T-cell (primary cell): ENCODE data around the gene FAM117B. TPM values are rescaled to one million over a fixed set of nuclear protein-coding genes. Genes with fewer than 3 reads are reported as not detected.

Experiments
- ATAC-seq, 4 experiments: fragments of 200-7000 bp in 3 of 4; fragments of 150-1000 bp in 1 of 4; cut with Tn5 transposase; replicated peaks in 1 of 4; 1 replicate in 3 of 4; 2 replicates in 1 of 4; pipeline ENCODE4 v1.10.0; 2021; ENCODE audit warnings: moderate library complexity in 3 of 4, mild to moderate bottlenecking in 2 of 4, moderate number of reproducible peaks in 1 of 4
- CTCF ChIA-PET, 2 donors: fragments of 300-600 bp; sonication (Branson Sonifier 250); formaldehyde crosslinking; loops; one replicate each; lab custom pipeline; 2022; ENCODE audit warnings: antibody characterized with exemption in 2 of 2; lab: Charles Lee
- POLR2A ChIA-PET, 2 donors: fragments of 300-600 bp; sonication (Branson Sonifier 250); formaldehyde crosslinking; loops; one replicate each; lab custom pipeline; 2022; ENCODE audit warnings: antibody characterized with exemption in 2 of 2; lab: Charles Lee
- DNase-seq, 35 experiments: peaks; one replicate each; pipeline versions ENCODE4 v3.0.0 to v3.0.0-alpha.2; 2013 to 2023
- H3K27ac ChIP-seq: one replicate; pipeline ENCODE4 v1.5.1; 2013; ENCODE audit warnings: low read length
- H3K27me3 ChIP-seq, 2 experiments: replicated peaks in 1 of 2; 1 replicate in 1 of 2; 2 replicates in 1 of 2; pipeline versions ENCODE4 v1.6.1 to v1.7.0; 2013; ENCODE audit warnings: low read length in 1 of 2, mixed read lengths in 1 of 2; ENCODE audit not compliant: control insufficient read depth in 2 of 2, insufficient read depth in 2 of 2; ENCODE audit errors: extremely low read depth in 1 of 2
- H3K36me3 ChIP-seq, 2 donors: 1 replicate in 1 of 2; 2 replicates in 1 of 2; pipeline versions ENCODE4 v1.6.1 to v1.7.0; 2013; ENCODE audit warnings: low read length in 1 of 2; ENCODE audit not compliant: control insufficient read depth in 2 of 2, insufficient read depth in 1 of 2; ENCODE audit errors: extremely low read depth in 1 of 2
- H3K4me1 ChIP-seq, 2 experiments: 1 replicate in 1 of 2; 2 replicates in 1 of 2; pipeline versions ENCODE4 v1.6.1 to v1.7.0; 2013; ENCODE audit warnings: low read length in 2 of 2, mixed read lengths in 1 of 2; ENCODE audit not compliant: insufficient read depth in 2 of 2, control insufficient read depth in 1 of 2; ENCODE audit errors: extremely low read depth in 1 of 2
- H3K4me3 ChIP-seq, 2 donors: 1 replicate in 1 of 2; 2 replicates in 1 of 2; pipeline versions ENCODE4 v1.5.1 to v1.7.0; 2013; ENCODE audit warnings: mild to moderate bottlenecking in 2 of 2, low read length in 1 of 2, moderate library complexity in 1 of 2; ENCODE audit not compliant: control insufficient read depth in 1 of 2; ENCODE audit errors: extremely low read depth in 1 of 2
- H3K9me3 ChIP-seq: 2 replicates; pipeline ENCODE4 v1.7.0; 2013
- H3K27ac Mint-ChIP-seq, 2 donors: one replicate each; pipeline ENCODE4 v1.8.0; 2020 to 2021; ENCODE audit warnings: mild to moderate bottlenecking in 2 of 2, mixed read lengths in 2 of 2
- H3K27me3 Mint-ChIP-seq, 2 donors: one replicate each; pipeline ENCODE4 v1.8.0; 2021 to 2022; ENCODE audit warnings: mixed read lengths in 2 of 2
- H3K36me3 Mint-ChIP-seq: one replicate; pipeline ENCODE4 v1.8.0; 2021; ENCODE audit warnings: mixed read lengths
- H3K4me1 Mint-ChIP-seq, 3 donors: one replicate each; pipeline ENCODE4 v1.8.0; 2020 to 2022; ENCODE audit warnings: mixed read lengths in 3 of 3, mild to moderate bottlenecking in 1 of 3
- H3K4me3 Mint-ChIP-seq, 3 donors: one replicate each; pipeline ENCODE4 v1.8.0; 2020 to 2022; ENCODE audit warnings: mild to moderate bottlenecking in 3 of 3, mixed read lengths in 3 of 3, moderate library complexity in 3 of 3
- H3K9me3 Mint-ChIP-seq, 3 donors: one replicate each; pipeline ENCODE4 v1.8.0; 2020 to 2022; ENCODE audit warnings: mixed read lengths in 3 of 3
- WGBS: methylation state at CpG from one replicate; pipeline ENCODE4 v1.1.5; 2013; ENCODE audit warnings: missing lambda C conversion rate; ENCODE audit not compliant: insufficient coverage; 5-methylcytosine and 5-hydroxymethylcytosine counted together
- total RNA-seq, 35 experiments: library from RNA in 6 of 35; stranded (reverse) in 6 of 35; fragments of 120-200 nt in 1 of 35; gene quantifications; one replicate each; pipeline versions ENCODE4 v1.2.1 to v1.2.4 and lab custom pipeline; 2013 to 2026

Gene FAM117B
- total RNA-seq, 5 donors from 2014 or later (not counting 1 experiment from before 2014, with no cell fraction given), result 23.6 to 44.0 (median 28.4) TPM

DNA sequence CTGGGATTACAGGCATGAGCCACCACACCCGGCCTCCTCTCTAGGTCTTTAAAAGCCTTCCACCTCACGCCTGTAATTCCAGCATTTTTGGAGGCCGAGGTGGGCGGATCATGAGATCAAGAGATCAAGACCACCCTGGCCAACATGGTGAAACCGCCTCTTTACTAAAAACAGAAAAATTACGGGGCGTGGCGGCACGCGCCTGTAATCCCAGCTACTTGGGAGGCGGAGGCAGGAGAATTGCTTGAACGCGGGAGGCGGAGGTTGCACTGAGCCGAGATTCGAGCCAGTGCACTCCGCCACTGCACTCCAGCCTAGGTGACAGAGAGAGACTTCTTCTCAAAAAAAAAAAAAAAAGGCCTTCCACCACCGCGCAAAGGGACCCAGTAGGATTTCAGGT, 1.3 kb upstream of the FAM117B start:
- H3K4me3 ChIP-seq, result no peak overlapping the region

GRCh38 chr2:202635428-202636212, 851 bp downstream of the FAM117B start:
- DNase-seq, result peak; percentile 69 to 91 (median 83)
- H3K27me3 ChIP-seq, result no peaks in the 10 kb centered on the region
- H3K27ac ChIP-seq, result peak overlapping the region; percentile 56
- H3K36me3 ChIP-seq, result no peaks in the 10 kb centered on the region
- ChIA-PET POLR2A (interaction anchor here (0.6 to 1.0 kb wide), 5 partner anchors 12 to 788 kb away, joined by 3 to 4 read pairs (median 3); no protein-coding TSS in a partner anchor), CTCF (interaction anchor here (0.6 kb wide), 7 partner anchors 47 to 635 kb away, joined by 3 to 7 read pairs (median 4); partner anchors contain the start of gene BMPR2 (in 1 of the 2))
- no peaks in the 10 kb centered on the region for H3K9me3 Mint-ChIP-seq
- peak overlapping the region; percentile 92 to 93 for H3K27ac Mint-ChIP-seq
- H3K4me1 ChIP-seq, result peaks cover 33 to 34% of the 10 kb centered on the region in 2 experiments
- no peaks in the 10 kb centered on the region for H3K9me3 ChIP-seq
- peak; percentile 58 to 67 (median 58) for ATAC-seq
- H3K4me1 Mint-ChIP-seq, result peaks cover 60 to 69% (median 65%) of the 10 kb centered on the region in 3 donors
- no peaks in the 10 kb centered on the region for H3K27me3 Mint-ChIP-seq
- H3K4me3 Mint-ChIP-seq, result peak overlapping the region; percentile 94 to 97 (median 96)
- peaks cover 8% of the 10 kb centered on the region for H3K36me3 Mint-ChIP-seq
- under 1% methylated on average over 72 of the region's 92 CpGs for WGBS
- H3K4me3 ChIP-seq, result peak overlapping the region; percentile 81 to 90

More for the DNA sequence above, 1.3 kb upstream of the FAM117B start:
- Mint-ChIP-seq H3K4me3 (peak overlapping the region in 2 of 3 donors; percentile 94 to 96), H3K9me3 (no peaks in the 10 kb centered on the region), H3K27ac (peak overlapping the region; percentile 98 to 99), H3K4me1 (peaks cover 41 to 49% (median 45%) of the 10 kb centered on the region in 3 donors), H3K36me3 (peaks cover 8% of the 10 kb centered on the region), H3K27me3 (no peaks in the 10 kb centered on the region)
- Histone ChIP-seq H3K9me3 (no peaks in the 10 kb centered on the region), H3K4me1 (peaks cover 18 to 24% of the 10 kb centered on the region in 2 experiments), H3K27ac (no peak overlapping the region), H3K36me3 (no peaks in the 10 kb centered on the region), H3K27me3 (no peaks in the 10 kb centered on the region)
- DNase-seq (no peak), ATAC-seq (no peak)
- ChIA-PET POLR2A (interaction anchor here in 1 of 2 donors (1.6 kb wide), 1 partner anchor 10 kb away, joined by 11 read pairs; no protein-coding TSS in a partner anchor), CTCF (no interaction called here)
- WGBS, result 98% methylated on average over 14 of the region's 19 CpGs

DNA sequence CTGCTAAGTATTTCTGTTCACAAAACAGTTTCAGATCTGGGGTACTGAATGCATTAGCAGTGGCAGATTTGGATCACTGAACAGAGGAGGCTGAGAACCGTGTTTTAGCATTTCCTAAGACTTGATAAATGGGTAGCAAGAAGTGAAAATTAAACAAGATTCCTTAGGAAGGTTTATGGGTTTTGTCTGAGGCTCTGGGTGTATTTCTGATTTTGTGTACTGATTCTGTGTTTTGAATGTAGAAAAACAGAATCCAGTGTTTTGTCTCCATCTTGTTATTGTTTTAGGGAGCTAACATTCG, 1.4 kb downstream of the FAM117B start:
- 7% methylated on average over 2 of the region's 2 CpGs for WGBS
- Mint-ChIP-seq H3K27ac (peak overlapping the region; percentile 92 to 93), H3K4me3 (peak overlapping the region; percentile 84 to 94 (median 86)), H3K4me1 (peaks cover 65 to 73% (median 69%) of the 10 kb centered on the region in 3 donors), H3K27me3 (no peaks in the 10 kb centered on the region), H3K9me3 (no peaks in the 10 kb centered on the region), H3K36me3 (peaks cover 8% of the 10 kb centered on the region)
- no peaks in the 10 kb centered on the region for H3K9me3 ChIP-seq
- ATAC-seq (peak in 2 of 4 experiments; percentile 2), DNase-seq (no peak)
- H3K27ac ChIP-seq, result peak overlapping the region; percentile 56
- no peaks in the 10 kb centered on the region for H3K36me3 ChIP-seq
- no peaks in the 10 kb centered on the region for H3K27me3 ChIP-seq
- peak overlapping the region; percentile 64 to 81 for H3K4me3 ChIP-seq
- ChIA-PET POLR2A (interaction anchor here (0.7 to 1.0 kb wide), 4 partner anchors 11 to 603 kb away, joined by 3 to 4 read pairs (median 3); no protein-coding TSS in a partner anchor), CTCF (interaction anchor here (0.6 kb wide), 3 partner anchors 54 to 253 kb away, joined by 3 to 5 read pairs (median 4); no protein-coding TSS in a partner anchor)
- peaks cover 35 to 38% of the 10 kb centered on the region in 2 experiments for H3K4me1 ChIP-seq

- no peaks in the 10 kb centered on the region for H3K36me3 ChIP-seq
- no peaks in the 10 kb centered on the region for H3K9me3 ChIP-seq
- ChIA-PET POLR2A (no interaction called here), CTCF (interaction anchor here in 1 of 2 donors (0.5 kb wide), 1 partner anchor 28 kb away, joined by 5 read pairs; no protein-coding TSS in a partner anchor)
- Mint-ChIP-seq H3K4me3 (peak overlapping the region; percentile 61 to 94 (median 85)), H3K27me3 (no peaks in the 10 kb centered on the region), H3K27ac (peak overlapping the region; percentile 95), H3K4me1 (peaks cover 55 to 61% (median 60%) of the 10 kb centered on the region in 3 donors), H3K36me3 (peaks cover 8% of the 10 kb centered on the region), H3K9me3 (no peaks in the 10 kb centered on the region)
- H3K27ac ChIP-seq, result peak overlapping the region; percentile 46
- no peaks in the 10 kb centered on the region for H3K27me3 ChIP-seq
- H3K4me1 ChIP-seq, result peaks cover 48 to 53% of the 10 kb centered on the region in 2 experiments
- no CpG with 5 or more reads among the region's 6 CpGs for WGBS
- H3K4me3 ChIP-seq, result peak overlapping the region; percentile 25 to 81
- DNase-seq (no peak), ATAC-seq (no peak)
Measured at GRCh38 chr2:202638721-202639120, 4.0 kb downstream of the FAM117B start.

GRCh38 chr2:202639231-202639630, 4.5 kb downstream of the FAM117B start:
- Histone ChIP-seq H3K4me1 (peaks cover 45 to 53% of the 10 kb centered on the region in 2 experiments), H3K27me3 (no peaks in the 10 kb centered on the region), H3K4me3 (peak overlapping the region; percentile 25 to 81), H3K36me3 (no peaks in the 10 kb centered on the region), H3K9me3 (no peaks in the 10 kb centered on the region), H3K27ac (peak overlapping the region; percentile 46)
- no peaks in the 10 kb centered on the region for H3K9me3 Mint-ChIP-seq
- ChIA-PET POLR2A (no interaction called here), CTCF (interaction anchor here in 1 of 2 donors (0.5 kb wide), 1 partner anchor 28 kb away, joined by 5 read pairs; no protein-coding TSS in a partner anchor)
- no CpG with 5 or more reads among the region's 3 CpGs for WGBS
- H3K27ac Mint-ChIP-seq, result peak overlapping the region; percentile 95
- ATAC-seq, result no peak
- H3K27me3 Mint-ChIP-seq, result no peaks in the 10 kb centered on the region
- H3K4me1 Mint-ChIP-seq, result peaks cover 53 to 59% (median 58%) of the 10 kb centered on the region in 3 donors
- peak in 1 of 35 experiments; percentile 31 for DNase-seq
- H3K4me3 Mint-ChIP-seq, result peak overlapping the region; percentile 61 to 94 (median 85)
- peaks cover 8% of the 10 kb centered on the region for H3K36me3 Mint-ChIP-seq

DNA sequence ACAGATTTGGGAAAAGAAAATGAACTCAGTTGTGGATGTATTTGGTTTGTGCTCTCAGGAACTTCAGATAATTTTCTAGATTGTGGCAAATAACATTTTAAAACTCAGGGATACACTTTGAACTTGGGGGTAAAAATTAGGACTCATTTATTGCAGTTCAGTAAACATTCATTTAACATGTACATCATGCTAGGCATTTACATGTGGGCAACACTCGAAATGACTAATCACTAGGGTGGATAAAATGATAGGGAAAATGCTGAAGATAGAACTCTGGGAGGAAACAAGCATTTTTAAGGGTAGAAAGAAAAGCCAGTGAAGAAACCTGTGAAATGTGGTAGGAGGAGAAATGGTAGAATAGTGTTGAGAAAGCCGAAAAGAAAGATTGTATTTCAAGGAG, 7.8 kb downstream of the FAM117B start:
- H3K9me3 ChIP-seq, result no peaks in the 10 kb centered on the region
- H3K27ac ChIP-seq, result peak overlapping the region; percentile 77

More for the DNA sequence above, 7.8 kb downstream of the FAM117B start:
- H3K4me3 ChIP-seq, result peak overlapping the region; percentile 21 to 25
- WGBS, result 0% methylated on average over 1 of the region's 2 CpGs
- CTCF ChIA-PET, result interaction anchor here in 1 of 2 donors (2.5 kb wide), 1 partner anchor 14 kb away, joined by 8 read pairs; no protein-coding TSS in a partner anchor
- no peak overlapping the region for H3K4me3 Mint-ChIP-seq
- H3K36me3 ChIP-seq, result no peaks in the 10 kb centered on the region
- no peak for DNase-seq
- H3K27me3 ChIP-seq, result no peaks in the 10 kb centered on the region
- H3K27ac Mint-ChIP-seq, result no peak overlapping the region
- peaks cover 52 to 76% of the 10 kb centered on the region in 2 experiments for H3K4me1 ChIP-seq
- H3K27me3 Mint-ChIP-seq, result no peaks in the 10 kb centered on the region
- peaks cover 3% of the 10 kb centered on the region for H3K36me3 Mint-ChIP-seq
- peak in 2 of 4 experiments; percentile 1 for ATAC-seq
- peaks cover 64 to 70% (median 67%) of the 10 kb centered on the region in 3 donors for H3K4me1 Mint-ChIP-seq
- POLR2A ChIA-PET, result interaction anchor here (0.6 to 2.3 kb wide), 3 partner anchors 8 to 38 kb away, joined by 3 to 11 read pairs (median 4); partner anchors contain the start of gene FAM117B (in 1 of the 2)
- H3K9me3 Mint-ChIP-seq, result no peaks in the 10 kb centered on the region
